Adipose tissue (tissue), 3 donors: ENCODE results near the gene ATF7IP2. TPM values are rescaled to one million over a fixed set of nuclear protein-coding genes. Genes with fewer than 3 reads are reported as not detected.
"Not testable (repeated sequence)": the region's sequence is repeated elsewhere in the genome, so short reads cannot be mapped to it uniquely, and the experiment has no call there.

ENCODE experiments used
- H3K27ac ChIP-seq: one replicate; pipeline ENCODE4 v1.5.1; 2013; ENCODE audit warnings: low read depth, low read length
- WGBS, 3 donors: extraction: QIAGEN DNeasy Blood & Tissue Kit; methylation state at CpG; one replicate each; pipeline ENCODE4 v1.1.7; 2013; 5-methylcytosine and 5-hydroxymethylcytosine counted together
- polyA plus RNA-seq, 3 donors: library from polyadenylated mRNA; stranded (reverse); fragments of 200-250 nt; gene quantifications; one replicate each; pipeline ENCODE4 v1.2.3, GENCODE V29; 2013
- donor health status: healthy with polysubstance abuse.
- donor health status: Bipolar disorder and iron deficiency.
- donor health status: healthy.

ATF7IP2 gene
- polyA plus RNA-seq, 3 donors: 7.0 to 10.9 (median 7.8) TPM

DNA sequence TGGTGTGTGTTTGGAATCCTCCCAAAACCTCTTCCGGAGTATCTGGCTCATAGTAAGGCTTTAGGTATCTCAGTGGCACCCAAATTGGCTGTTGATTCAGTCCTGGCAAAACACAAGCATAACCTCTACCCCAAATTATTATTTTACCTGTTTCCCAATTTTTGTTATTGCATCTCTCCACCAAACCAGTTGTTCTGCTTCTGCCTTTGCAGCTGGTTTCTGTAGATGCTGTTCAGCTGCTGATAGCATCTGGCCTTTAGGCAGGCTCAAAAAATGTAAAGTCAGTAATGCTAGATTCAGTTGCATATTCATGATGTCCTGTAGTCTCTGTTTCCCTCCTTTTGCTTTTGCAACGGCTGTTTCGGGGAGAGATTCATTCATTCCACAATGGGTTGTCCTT lies 33.8 kb downstream of the ATF7IP2 start:
- no peak overlapping the region for H3K27ac ChIP-seq
- 90 to 97% (median 95%) methylated on average over 3 of the region's 3 CpGs for WGBS, 3 donors

DNA sequence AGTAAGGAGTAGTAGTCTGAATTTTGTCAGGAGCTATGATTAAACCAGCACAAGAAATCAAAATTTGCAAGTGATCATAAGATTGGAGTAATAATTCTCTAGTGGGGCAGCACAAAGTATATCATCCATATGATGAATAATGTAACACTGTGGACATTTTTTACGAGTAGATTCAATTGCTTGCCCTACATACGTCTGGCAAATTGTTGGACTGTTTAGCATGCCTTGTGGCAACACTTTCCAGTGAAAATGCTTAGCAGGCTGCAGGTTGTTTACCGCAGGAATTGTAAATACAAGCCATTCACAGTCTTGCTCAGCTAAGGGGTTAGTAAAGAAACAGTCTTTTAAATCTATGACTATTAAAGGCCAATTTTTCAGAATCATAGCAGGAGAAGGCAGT lies 35.7 kb downstream of the ATF7IP2 start:
- no peak overlapping the region for H3K27ac ChIP-seq
- 92 to 96% (median 95%) methylated on average over 3 of the region's 3 CpGs for WGBS, 3 donors

DNA sequence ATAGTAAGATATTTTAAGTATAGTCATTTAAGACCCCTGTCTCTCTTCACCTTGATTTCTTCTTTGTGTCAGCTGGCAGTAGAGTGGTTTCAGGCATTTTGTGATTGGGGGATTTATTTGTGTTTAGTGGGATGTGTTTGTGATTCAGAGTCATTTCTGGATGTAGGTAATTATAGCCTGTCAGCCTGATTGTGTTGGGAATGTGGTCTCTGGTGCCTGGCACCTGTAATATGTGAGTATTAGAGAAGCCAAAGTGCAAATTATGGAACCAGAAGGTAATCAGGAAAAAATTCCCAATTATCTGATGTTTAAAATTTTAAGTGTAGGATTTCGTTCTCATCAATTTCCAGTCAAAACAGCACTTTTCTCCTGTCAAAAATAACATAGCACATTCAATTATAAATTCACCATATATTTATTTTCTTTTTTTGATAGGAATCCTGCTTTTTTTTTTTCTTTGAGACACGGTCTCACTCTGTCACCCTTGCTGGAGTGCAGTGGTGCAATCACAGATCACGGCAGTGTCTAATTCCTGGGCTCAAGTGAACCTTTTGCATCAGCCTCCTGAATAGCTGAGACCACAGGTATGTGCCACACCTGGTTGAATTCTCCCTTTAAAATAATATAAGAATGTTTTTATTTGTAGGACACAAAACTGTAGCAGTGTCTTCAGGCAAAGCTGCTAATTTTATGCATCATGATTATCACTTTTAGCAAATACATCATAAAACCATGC lies 42.7 kb downstream of the ATF7IP2 start:
- 88 to 95% (median 91%) methylated on average over 3 of the region's 3 CpGs for WGBS, 3 donors
- no peak overlapping the region for H3K27ac ChIP-seq

DNA sequence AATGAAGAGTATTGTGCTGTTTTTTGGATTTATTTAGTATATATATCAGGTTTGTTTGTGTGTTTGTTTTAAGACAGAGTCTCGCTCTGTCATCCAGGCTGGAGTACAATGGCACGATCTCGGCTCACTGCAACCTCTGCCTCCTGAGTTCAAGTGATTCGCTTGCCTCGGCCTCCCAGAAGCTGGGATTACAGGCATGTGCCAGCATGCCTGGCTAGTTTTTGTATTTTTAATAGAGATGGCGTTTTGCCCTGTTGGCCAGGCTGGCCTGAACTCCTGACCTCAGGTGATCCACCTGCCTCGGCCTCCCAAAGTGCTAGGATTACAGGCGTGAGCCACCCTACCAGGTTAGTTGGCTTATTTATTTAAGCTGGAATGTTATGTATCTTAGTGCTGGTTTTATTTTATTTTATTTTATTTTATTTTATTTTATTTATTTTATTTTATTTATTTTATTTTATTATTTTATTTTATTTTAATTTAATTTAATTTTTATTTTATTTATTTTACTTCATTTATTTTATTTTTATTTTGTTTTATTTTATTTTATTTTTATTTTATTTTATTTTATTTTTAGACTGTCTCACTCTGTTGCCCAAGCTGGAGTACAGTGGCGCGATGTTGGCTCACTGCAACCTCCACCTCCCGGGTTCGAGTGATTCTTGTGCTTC lies 43.6 kb downstream of the ATF7IP2 start:
- 94 to 99% (median 98%) methylated on average over 12 of the region's 12 CpGs for WGBS, 3 donors
- not testable (repeated sequence) for H3K27ac ChIP-seq

DNA sequence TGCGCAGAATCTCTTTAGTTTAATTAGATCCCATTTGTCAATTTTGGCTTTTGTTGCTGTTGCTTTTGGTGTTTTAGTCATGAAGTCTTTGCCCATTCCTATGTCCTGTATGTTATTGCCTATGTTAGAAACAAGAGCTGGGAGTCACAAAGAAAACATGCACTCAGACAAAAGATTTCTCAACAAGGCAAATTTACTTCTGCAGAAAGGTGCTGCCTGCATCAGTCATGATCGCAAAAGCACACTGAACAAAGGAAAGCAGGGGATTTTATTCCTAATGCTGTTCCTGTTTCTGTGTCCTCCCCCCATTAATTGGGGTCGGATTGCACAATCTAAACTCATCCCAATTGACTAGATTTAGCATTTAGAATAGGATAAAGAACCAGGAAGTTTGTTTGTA lies 55.9 kb downstream of the ATF7IP2 start:
- H3K27ac ChIP-seq: no peak overlapping the region
- WGBS, 3 donors: 83 to 95% (median 92%) methylated on average over 3 of the region's 3 CpGs

DNA sequence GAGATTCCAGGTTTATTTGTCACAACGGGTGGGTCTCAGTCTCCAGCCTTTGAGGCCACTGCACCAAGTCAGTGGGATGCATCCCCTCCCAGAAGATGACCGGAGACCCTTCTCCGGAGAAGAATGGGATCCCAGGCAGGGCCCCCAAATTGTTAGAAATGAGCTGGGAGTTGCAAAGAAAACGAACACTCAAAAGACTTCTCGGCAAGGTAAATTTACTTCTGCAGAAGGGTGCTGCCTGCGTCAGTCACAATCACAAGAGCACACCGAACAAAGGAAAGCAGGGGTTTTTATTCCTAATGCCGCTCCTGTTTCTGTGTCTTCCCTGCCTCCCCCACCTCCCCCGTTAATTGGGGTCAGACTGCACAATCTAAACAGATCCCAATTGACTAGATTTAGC lies 61.4 kb downstream of the ATF7IP2 start:
- WGBS, 3 donors: 95 to 98% (median 98%) methylated on average over 9 of the region's 9 CpGs
- H3K27ac ChIP-seq: no peak overlapping the region

DNA sequence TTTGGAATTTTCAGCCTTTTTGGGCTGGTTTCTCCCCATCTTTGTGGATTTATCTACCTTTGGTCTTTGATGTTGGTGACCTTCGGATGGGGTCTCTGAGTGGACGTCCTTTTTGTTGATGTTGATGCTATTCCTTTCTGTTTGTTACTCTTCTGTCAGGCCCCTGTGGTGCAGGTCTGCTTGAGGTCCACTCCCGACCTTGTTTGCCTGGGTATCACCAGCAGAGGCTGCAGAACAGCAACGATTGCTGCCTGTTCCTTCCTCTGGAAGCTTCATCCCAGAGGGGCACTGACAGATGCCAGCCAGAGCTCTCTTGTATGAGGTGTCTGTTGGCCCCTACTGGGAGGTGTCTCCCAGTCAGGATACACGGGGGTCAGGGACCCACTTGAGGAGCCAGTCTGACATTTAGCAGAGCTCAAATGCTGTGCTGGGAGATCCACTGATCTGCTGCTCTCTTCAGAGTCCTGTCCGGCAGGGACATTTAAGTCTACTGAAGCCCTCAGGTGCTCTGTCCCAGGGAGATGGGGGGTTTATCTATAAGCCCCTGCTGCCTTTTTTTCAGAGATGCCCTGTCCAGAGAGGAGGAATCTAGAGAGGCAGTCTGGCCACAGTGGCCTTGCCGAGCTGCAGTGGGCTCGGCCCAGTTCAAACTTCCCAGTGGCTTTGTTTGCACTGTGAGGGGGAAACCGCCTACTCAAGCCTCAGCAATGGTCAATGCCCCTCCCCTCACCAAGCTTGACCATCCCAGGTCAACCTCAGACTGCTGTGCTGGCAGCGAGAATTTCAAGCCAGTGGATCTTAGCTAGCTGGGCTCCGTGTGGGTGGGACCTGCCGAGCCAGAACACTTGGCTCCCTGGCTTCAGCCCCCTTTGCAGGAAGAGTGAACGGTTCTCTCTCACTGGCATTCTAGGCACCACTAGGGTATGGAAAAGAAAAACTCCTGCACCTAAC lies 66.6 kb downstream of the ATF7IP2 start:
- H3K27ac ChIP-seq: not testable (repeated sequence)
- WGBS, 3 donors: 89 to 95% (median 95%) methylated on average over 13 of the region's 13 CpGs

DNA sequence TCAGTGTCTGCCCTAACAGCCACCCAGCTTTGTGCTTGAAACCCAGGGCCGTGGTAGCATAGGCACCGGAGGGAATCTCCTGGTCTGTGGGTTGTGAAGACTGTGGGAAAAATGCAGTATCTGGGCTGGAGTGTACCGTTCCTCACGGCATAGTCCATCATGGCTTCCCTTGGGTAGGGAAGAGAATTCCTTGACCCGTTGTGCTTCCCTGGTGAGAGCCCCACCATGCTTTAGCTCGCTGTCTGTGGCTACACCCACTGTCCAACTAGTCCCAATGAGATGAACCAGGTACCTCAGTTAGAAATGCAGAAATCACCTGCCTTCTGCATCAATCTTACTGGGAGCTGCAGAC lies 67.3 kb downstream of the ATF7IP2 start:
- 98 to 99% (median 98%) methylated on average over 6 of the region's 6 CpGs for WGBS, 3 donors

DNA sequence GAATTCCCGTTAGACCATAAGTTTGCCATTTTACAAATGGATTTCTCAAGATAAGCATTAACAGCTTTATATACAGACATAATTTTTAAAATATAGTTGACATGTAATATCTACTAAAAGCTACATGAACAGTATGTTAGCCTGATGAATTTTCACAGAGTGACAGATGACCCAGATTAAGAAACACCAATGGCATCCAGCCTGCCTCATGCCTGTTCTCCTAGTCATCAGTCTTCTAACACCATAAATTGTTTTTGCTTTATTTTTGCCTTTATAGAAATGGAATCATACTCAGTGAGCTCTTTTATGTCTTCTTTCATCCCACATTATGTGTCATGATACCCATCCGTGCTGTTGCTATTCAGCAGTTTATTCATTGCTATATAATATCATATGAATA lies 80.0 kb downstream of the ATF7IP2 start:
- H3K27ac ChIP-seq: no peak overlapping the region
- WGBS, 3 donors: 94 to 96% (median 95%) methylated on average over 2 of the region's 2 CpGs

More for the DNA sequence above, 67.3 kb downstream of the ATF7IP2 start:
- H3K27ac ChIP-seq: no peak overlapping the region

DNA sequence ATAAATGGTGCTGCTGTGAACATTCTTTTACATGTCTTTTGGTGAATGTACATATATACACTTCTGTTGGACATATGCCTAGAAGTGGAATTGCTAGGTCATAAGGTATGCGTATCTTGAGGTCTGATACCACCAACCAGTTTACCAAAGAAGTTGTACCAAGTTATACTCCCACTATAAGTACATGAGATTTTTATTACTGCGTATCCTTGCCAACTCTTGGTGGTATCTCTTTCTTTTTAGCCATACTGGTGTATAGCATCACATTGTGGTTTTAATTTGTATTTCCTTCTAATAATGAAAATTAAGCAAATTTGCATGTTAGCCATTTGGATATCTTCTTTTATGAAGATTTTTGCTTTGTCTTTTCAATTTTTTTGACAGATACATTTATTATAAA lies 80.5 kb downstream of the ATF7IP2 start:
- 98 to 100% (median 98%) methylated on average over 2 of the region's 2 CpGs for WGBS, 3 donors

DNA sequence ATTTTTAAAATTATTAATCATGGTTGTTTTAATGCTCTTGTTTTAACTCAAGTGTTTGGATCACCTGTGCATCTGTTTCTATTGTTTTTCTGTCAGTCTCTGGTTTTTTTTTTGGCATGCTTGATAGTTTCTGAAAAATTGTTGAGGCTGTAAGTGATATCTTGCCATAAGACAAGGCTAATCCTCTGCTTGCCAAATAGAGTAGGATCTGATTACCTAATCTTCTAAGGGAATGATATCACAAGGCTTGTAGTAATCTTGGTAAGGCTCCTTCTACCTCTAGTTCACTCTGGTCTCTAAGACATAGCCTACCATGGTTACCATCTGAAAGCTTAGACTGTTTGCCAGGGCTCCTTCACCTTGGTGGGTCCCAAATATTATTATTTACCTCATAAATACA lies 81.0 kb downstream of the ATF7IP2 start:
- H3K27ac ChIP-seq: no peak overlapping the region

More for the DNA sequence above, 80.5 kb downstream of the ATF7IP2 start:
- H3K27ac ChIP-seq: no peak overlapping the region

DNA sequence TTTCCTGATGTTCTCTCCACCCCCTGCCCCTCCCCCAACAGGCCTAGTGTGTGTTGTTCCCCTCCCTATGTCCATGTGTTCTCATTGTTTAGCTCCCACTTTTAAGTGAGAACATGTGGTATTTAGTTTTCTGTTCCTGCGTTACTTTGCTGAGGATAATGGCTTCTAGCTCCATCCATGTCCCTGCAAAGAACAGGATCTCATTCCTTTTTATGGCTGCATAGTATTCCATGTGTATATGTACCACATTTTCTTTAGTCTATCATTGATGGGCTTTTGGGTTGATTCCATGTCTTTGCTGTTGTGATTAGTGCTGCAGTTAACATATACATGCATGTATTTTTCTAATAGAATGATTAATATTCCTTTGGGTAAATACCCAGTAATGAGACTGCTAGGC lies 90.8 kb downstream of the ATF7IP2 start:
- 95 to 100% (median 96%) methylated on average over 1 of the region's 1 CpG for WGBS, 3 donors
- H3K27ac ChIP-seq: not testable (repeated sequence)

DNA sequence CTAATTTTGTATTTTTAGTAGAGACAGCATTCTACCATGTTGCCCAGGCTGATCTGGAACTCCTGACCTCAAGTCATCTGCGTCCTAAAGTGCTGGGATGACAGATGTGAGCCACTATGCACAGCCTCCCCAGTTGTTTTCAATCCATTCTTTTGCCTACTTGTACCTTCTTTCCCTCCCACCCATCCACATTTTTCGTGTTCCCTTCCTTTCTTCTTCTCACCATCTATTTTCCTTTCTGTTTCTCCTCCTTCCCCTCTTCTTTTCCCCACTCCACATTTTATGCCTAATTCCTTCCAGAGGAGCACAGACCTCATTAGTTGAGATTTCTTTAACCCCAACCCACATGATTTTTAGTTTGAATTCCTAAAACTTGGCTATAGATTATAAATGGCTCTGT lies 94.3 kb downstream of the ATF7IP2 start:
- 70 to 93% (median 92%) methylated on average over 2 of the region's 2 CpGs for WGBS, 3 donors
- H3K27ac ChIP-seq: no peak overlapping the region

DNA sequence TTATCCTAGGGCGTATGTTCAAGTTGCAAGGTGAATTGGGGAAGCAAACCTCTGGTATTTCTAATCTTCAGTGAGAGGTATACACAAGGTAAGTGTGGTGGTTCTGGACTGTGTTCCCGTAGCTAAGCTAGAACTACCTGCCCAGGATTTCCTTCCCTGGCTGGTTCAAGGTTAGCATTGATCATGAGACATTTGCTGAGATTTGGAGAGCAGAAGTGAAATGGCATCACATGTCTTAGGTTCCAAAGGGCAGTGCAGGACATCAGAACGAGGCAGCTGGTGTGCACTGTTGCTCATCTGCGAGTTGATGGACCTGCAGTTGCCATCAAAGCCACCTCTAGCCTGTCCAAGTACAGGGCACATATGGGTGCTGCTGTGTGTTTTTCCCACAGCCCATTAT lies 99.3 kb downstream of the ATF7IP2 start:
- 94 to 97% (median 95%) methylated on average over 4 of the region's 4 CpGs for WGBS, 3 donors
- no peak overlapping the region for H3K27ac ChIP-seq

DNA sequence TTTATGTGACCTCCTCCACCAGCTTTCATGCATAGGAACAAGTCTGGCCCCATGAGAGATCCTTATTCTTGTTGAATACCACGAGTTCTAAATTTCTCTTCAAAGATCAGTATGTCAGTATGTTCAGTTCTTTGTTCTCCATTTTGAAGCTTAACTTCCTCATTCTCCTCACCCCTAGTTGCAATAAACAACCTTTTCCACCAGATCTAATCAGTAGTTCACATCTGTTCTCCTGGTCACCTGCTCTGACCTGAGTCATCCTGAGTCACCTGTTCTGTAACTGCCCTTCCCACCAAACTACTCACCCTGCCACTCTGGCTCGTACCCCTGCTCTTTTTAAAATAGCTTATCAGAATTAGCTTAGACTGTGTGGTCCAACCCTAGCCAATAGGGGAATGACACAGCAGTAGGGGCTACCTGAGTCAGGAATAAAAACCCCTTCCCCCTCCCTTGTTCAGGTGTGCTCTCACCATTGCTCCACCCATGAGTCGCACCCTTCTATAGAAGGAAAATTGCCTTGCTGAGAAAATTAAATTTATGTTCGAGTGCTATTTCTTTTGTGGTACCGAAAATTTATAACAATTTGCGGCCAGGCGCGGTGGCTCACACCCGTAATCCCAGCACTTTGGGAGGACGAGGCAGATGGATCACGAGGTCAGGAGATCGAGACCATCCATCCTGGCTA lies 100.0 kb downstream of the ATF7IP2 start:
- no peak overlapping the region for H3K27ac ChIP-seq
- WGBS, 3 donors: 91 to 94% (median 93%) methylated on average over 12 of the region's 12 CpGs

DNA sequence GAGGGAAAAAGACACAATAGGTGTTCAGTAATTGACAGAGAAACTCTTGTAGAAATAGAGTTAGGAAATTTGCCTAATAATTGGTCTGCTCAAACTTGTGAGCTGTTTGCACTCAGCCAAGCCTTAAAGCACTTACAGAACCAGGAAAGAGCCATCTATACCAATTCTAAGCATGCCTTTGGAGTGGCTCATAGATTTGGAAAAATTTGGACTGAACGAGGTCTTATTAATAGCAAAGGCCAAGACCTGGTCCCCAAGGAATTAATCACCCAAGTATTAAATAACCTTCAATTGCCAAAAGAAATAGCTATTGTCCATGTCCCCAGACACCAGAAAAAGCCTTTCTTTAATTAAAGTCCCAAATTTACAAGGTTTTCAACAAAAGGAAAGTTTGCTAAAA lies 104.3 kb downstream of the ATF7IP2 start:
- 47 to 61% (median 53%) methylated on average over 1 of the region's 1 CpG for WGBS, 3 donors
- no peak overlapping the region for H3K27ac ChIP-seq

DNA sequence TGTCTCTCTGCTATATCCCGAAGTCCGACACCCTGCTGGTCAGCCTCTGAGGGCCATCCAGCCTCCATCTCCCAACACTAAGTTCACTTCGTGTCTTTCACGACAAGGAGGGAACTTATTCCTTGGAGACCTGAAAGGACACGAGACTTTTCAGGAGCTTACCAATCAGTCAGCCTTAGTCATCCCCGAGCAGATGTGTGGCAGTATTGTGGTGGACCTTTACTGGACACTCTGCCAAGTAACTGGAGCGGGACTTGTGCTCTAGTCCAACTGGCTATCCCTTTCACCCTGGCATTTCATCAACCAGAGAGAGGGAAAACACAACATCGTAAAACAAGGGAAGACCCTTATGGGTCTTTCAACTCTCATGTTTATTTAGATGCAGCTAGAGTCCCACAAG lies 107.4 kb downstream of the ATF7IP2 start:
- no peak overlapping the region for H3K27ac ChIP-seq
- 91 to 94% (median 94%) methylated on average over 8 of the region's 8 CpGs for WGBS, 3 donors

DNA sequence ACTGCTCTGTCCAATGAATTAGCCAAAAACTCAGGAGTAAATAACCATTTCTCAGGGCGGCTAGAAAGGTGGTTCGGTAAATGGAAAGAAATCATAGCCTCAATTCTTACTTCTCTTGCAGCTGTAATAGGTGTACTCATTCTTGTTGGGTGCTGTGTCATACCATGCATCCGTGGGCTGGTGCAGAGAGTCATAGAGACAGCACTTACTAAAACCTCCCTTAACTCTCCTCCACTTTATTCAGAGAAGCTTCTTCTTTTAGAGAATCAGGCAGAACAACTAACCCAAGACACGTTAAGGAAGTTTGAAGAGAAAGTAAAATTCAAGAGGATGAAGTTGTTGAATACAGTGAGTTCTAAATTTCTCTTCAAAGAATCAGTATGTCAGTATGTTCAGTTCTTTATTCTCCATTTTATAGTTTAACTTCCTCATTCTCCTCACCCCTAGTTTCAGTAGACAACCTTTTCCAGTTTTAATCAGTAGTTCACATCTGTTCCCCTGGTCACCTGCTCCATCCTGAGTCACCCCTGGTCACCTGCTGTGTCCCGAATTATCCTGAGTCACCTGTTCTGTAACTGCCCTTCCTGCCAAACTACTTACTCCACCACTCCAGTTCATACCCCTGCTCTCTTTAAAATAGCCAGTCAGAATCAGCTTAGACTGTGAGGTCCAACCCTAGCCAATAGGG lies 108.6 kb downstream of the ATF7IP2 start:
- H3K27ac ChIP-seq: no peak overlapping the region
- 71 to 90% (median 80%) methylated on average over 5 of the region's 5 CpGs for whole genome bisulfite sequencing, 3 donors
